OCI-LY3 (cell line): ENCODE data around the gene SLC49A4.

Experiments used
- H2AFZ ChIP-seq: fragments of 200-600, 300-600 bp; shearing (Covaris generic); 2 replicates; pipeline ENCODE4 v1.6.0; 2014; ENCODE audit warnings: antibody characterized with exemption, low read depth, low read length
- H3K27ac ChIP-seq: fragments of 200-600, 300-600 bp; sonication (generic); 2 replicates; pipeline ENCODE4 v1.5.1; 2014; ENCODE audit warnings: mild to moderate bottlenecking, low read length, moderate library complexity, mixed read lengths
- H3K27me3 ChIP-seq: fragments of 200-600, 300-600 bp; sonication (generic); 2 replicates; pipeline ENCODE4 v1.6.1; 2014; ENCODE audit warnings: low read depth, low read length, mixed read lengths
- H3K36me3 ChIP-seq: fragments of 200-600, 300-600 bp; sonication (generic); replicated peaks from 2 replicates; pipeline ENCODE3; 2014; ENCODE audit warnings: low read depth, low read length, mixed read lengths
- H3K4me1 ChIP-seq: fragments of 300-600, 200-600 bp; sonication (generic); 2 replicates; pipeline ENCODE4 v1.6.1; 2014; ENCODE audit warnings: low read length, mixed read lengths
- H3K4me2 ChIP-seq: fragments of 200-600, 300-600 bp; sonication (generic); 2 replicates; pipeline ENCODE4 v1.6.1; 2014; ENCODE audit warnings: low read length, mixed read lengths
- H3K4me3 ChIP-seq: fragments of 300-600, 200-600 bp; sonication (generic); 2 replicates; pipeline ENCODE4 v1.5.1; 2014; ENCODE audit warnings: antibody characterized with exemption, mild to moderate bottlenecking, low read length, moderate library complexity
- H3K79me2 ChIP-seq: fragments of 300-600, 200-600 bp; shearing (Covaris generic); 2 replicates; pipeline ENCODE4 v1.6.1; 2014; ENCODE audit warnings: mild to moderate bottlenecking, low read length, mixed read lengths
- H3K9ac ChIP-seq: fragments of 300-600, 200-600 bp; shearing (Covaris generic); 2 replicates; pipeline ENCODE4 v1.6.0; 2014; ENCODE audit warnings: mild to moderate bottlenecking, low read length, moderate library complexity
- H3K9me3 ChIP-seq: fragments of 200-600, 300-600 bp; shearing (Covaris generic); 2 replicates; pipeline ENCODE4 v1.6.1; 2014; ENCODE audit warnings: low read length, mixed read lengths; ENCODE audit not compliant: insufficient read depth
- H4K20me1 ChIP-seq: fragments of 200-600, 300-600 bp; sonication (generic); 2 replicates; pipeline ENCODE4 v1.6.1; 2016; ENCODE audit warnings: low read length, mixed read lengths; ENCODE audit not compliant: insufficient read depth
- EZH2phosphoT487 ChIP-seq: fragments of 200-600 bp; shearing (Covaris generic); IDR thresholded peaks from 2 replicates; pipeline ENCODE4 v1.6.1; 2018; ENCODE audit warnings: antibody characterized with exemption, mixed run types, low read depth
- TF ChIP-seq, protein P1 (sequence below): fragments of 200-600, 300-600 bp; sonication (generic); IDR thresholded peaks from 2 replicates; pipeline ENCODE4 v1.5.1; 2014; ENCODE audit warnings: antibody characterized with exemption, low read length, low read depth

SLC49A4 gene

DNA sequence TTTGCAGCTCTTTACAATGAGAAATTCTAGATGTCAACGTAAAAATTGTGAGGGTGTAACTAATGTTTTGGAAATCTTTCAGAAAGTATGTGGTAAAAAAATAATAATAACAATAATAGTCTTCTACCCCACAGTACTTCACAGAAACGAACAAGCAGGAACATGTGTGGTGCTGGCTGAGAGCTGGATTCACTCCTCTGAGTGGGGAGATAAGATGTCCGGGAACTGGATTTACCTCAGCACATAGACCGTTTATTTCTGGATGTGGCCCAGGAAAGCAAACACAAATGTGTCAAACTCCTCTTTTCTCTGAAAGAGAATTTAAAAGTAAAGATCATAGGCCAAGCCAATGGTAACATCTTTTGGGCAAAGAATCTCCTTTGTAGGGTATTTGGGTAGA is 103.4 kb downstream of the SLC49A4 start:
- TF ChIP-seq, protein P1, sequence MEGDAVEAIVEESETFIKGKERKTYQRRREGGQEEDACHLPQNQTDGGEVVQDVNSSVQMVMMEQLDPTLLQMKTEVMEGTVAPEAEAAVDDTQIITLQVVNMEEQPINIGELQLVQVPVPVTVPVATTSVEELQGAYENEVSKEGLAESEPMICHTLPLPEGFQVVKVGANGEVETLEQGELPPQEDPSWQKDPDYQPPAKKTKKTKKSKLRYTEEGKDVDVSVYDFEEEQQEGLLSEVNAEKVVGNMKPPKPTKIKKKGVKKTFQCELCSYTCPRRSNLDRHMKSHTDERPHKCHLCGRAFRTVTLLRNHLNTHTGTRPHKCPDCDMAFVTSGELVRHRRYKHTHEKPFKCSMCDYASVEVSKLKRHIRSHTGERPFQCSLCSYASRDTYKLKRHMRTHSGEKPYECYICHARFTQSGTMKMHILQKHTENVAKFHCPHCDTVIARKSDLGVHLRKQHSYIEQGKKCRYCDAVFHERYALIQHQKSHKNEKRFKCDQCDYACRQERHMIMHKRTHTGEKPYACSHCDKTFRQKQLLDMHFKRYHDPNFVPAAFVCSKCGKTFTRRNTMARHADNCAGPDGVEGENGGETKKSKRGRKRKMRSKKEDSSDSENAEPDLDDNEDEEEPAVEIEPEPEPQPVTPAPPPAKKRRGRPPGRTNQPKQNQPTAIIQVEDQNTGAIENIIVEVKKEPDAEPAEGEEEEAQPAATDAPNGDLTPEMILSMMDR, result no peak
- TF ChIP-seq EZH2phosphoT487, result no peak
- Histone ChIP-seq H2AFZ (no peak overlapping the region), H3K9me3 (no peaks in the 10 kb centered on the region), H3K4me1 (peaks cover 18% of the 10 kb centered on the region), H3K27me3 (0 out of 2 replicates have a peak, but pooled peaks cover 11% of the 10 kb centered on the region), H3K4me2 (no peak overlapping the region), H3K9ac (no peak overlapping the region), H3K79me2 (no peaks in the 10 kb centered on the region), H3K27ac (no peak overlapping the region), H4K20me1 (no peaks in the 10 kb centered on the region), H3K4me3 (no peak overlapping the region), H3K36me3 (no peaks in the 10 kb centered on the region)

DNA sequence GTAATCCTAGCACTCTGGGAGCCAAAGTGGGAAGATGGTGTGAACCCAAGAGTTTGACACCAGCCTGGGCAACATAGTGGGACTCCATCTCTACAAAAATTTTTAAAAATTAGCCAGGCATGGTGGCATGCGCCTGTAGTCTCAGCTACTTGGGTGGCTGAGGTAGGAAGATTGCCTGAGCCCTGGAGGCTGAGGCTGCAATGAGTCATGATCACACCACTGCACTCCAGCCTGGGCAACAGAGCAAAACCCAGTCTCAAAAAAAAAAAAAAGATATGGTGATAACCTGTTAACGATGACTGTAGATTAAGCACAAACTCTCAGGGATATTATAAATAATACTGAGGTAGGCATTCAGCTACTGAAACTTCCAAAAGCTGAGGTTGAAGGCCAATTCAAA is 107.5 kb downstream of the SLC49A4 start:
- no peak overlapping the region for H3K4me2 ChIP-seq
- no peaks in the 10 kb centered on the region for H3K79me2 ChIP-seq
- no peak overlapping the region for H2AFZ ChIP-seq

DNA sequence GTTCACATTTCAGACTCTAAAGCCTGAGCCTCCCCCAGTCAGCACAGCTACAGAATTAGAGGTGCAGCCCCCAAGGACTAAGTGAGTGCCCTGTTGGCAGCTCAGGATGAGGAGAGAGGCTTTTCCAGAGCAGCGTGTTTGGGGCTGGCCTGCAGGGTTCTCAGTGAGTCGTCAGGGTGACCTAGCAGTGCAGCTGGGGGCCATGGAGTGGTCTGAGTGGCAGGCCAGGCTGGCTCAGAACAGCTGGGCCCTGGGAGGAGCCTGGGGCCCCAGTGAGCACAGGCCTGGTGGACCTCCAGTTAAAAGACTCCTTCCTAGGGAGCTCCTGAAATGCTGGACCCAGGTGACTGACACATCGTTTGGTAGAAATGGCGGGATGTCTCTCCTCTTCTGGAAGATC is 108.3 kb downstream of the SLC49A4 start:
- Histone ChIP-seq H3K9me3 (no peaks in the 10 kb centered on the region), H3K4me1 (no peaks in the 10 kb centered on the region), H3K4me3 (no peak overlapping the region), H2AFZ (no peak overlapping the region), H3K27ac (no peak overlapping the region), H4K20me1 (no peaks in the 10 kb centered on the region), H3K9ac (no peak overlapping the region), H3K79me2 (no peaks in the 10 kb centered on the region), H3K36me3 (no peaks in the 10 kb centered on the region), H3K4me2 (no peak overlapping the region), H3K27me3 (no peaks in the 10 kb centered on the region)
- TF ChIP-seq, protein P1, result no peak
- no peak for TF ChIP-seq EZH2phosphoT487

More for the DNA sequence above, 107.5 kb downstream of the SLC49A4 start:
- no peaks in the 10 kb centered on the region for H3K4me1 ChIP-seq
- no peak overlapping the region for H3K27ac ChIP-seq
- no peaks in the 10 kb centered on the region for H3K27me3 ChIP-seq
- TF ChIP-seq EZH2phosphoT487, result no peak
- TF ChIP-seq, protein P1, result no peak
- no peak overlapping the region for H3K9ac ChIP-seq
- H4K20me1 ChIP-seq, result no peaks in the 10 kb centered on the region
- H3K9me3 ChIP-seq, result no peaks in the 10 kb centered on the region
- no peaks in the 10 kb centered on the region for H3K36me3 ChIP-seq
- H3K4me3 ChIP-seq, result no peak overlapping the region

DNA sequence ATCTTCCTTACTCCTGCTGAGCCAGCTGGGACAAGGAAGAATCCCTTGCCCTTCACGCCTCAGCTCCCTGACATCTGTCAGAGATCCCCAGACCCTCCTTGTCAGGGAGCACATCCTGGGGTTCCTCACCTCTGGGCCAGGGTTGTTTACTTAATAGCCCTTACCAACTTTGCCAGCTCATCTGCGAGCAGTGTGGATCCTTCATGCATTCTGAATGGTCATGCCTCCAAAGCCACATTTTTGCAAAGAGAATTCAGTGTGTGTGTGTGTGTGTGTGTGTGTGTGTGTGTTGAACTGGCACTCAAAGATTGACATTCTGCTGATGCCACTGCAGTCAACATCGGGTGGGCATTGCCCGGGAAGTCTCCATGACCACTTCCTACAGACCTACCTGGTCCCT is 112.6 kb downstream of the SLC49A4 start:
- H3K4me2 ChIP-seq, result no peak overlapping the region
- no peaks in the 10 kb centered on the region for H3K36me3 ChIP-seq
- no peak overlapping the region for H3K27ac ChIP-seq
- no peaks in the 10 kb centered on the region for H3K9me3 ChIP-seq
- H3K4me3 ChIP-seq, result no peak overlapping the region
- H3K79me2 ChIP-seq, result no peaks in the 10 kb centered on the region
- H3K27me3 ChIP-seq, result no peaks in the 10 kb centered on the region
- no peak overlapping the region for H2AFZ ChIP-seq
- H3K4me1 ChIP-seq, result no peaks in the 10 kb centered on the region
- TF ChIP-seq EZH2phosphoT487, result no peak
- TF ChIP-seq, protein P1, result no peak
- H3K9ac ChIP-seq, result no peak overlapping the region
- no peaks in the 10 kb centered on the region for H4K20me1 ChIP-seq
